SJSA1 (cell line): Measurements from ENCODE around the gene PZP. TPM values are rescaled to one million over a fixed set of nuclear protein-coding genes. Genes with fewer than 3 reads are reported as not detected.

ENCODE experiments used
- total RNA-seq: library from RNA; depleted of rRNA; stranded (reverse); fragments of >200 nt; shearing (Covaris generic); gene quantifications from 2 replicates; pipeline ENCODE4 v1.2.3, GENCODE V29; 2014; rRNA removed

Gene PZP
- total RNA-seq, 1 experiment from 2014 or later, result not detected

Other genes starting within 250 kb of the PZP start
- gene KLRG1, start 218.8 kb downstream of the PZP start, total RNA-seq, result 0.13 TPM in 1 of 2 replicates, not detected in the other
- gene A2M, start 92.5 kb downstream of the PZP start, total RNA-seq, result 0.50 and 0.55 TPM in 2 replicates